Dermis blood vessel endothelial cell (primary cell): ENCODE results near the gene SCGB1D2. TPM values are rescaled to one million over a fixed set of nuclear protein-coding genes. Genes with fewer than 3 reads are reported as not detected.

Experiments
- DNase-seq: peaks from one replicate; pipeline ENCODE4 v3.0.0; 2010
- total RNA-seq: library from RNA; depleted of rRNA; stranded (reverse); fragments of >200 nt; gene quantifications from 2 replicates; pipeline ENCODE4 v1.2.3, GENCODE V29; 2014

SCGB1D2 gene
- total RNA-seq, 1 donor from 2014 or later = not detected

DNA sequence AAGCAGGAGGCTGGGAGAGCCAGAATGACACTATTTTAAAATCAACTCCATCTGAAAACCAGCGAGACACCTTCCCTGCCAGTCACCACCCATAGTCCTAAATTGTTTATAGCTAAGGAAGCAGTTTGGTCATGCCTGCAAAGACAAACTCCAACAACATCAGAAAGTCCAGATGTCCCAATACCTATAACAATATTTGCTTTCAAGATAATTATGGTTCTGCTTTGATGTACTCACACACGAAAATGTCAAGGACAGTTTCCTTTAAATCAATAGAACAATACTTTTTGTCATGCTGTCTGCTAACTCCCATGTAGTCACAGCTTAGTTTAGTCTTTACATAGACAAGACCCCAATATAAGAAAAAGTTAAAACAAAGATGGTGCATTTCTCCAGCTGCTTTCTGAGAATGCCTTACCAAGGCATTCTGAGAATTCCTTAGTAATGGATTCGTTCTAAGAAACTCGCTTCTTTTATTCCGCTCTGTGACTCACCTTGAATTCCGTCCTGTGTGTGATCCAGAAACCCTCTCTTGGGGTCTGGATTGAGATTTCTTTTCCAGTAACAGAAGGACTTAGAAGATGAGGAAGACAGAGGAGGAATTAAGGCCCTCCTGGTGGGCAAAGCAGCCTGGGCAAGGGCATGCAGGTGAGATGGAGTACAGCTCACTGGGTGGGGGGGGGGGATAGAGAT, 18.4 kb downstream of the SCGB1D2 start:
- DNase-seq = no peak

GRCh38 chr11:62264004-62264403, 22.0 kb downstream of the SCGB1D2 start:
- DNase-seq = peak; percentile 67

DNA sequence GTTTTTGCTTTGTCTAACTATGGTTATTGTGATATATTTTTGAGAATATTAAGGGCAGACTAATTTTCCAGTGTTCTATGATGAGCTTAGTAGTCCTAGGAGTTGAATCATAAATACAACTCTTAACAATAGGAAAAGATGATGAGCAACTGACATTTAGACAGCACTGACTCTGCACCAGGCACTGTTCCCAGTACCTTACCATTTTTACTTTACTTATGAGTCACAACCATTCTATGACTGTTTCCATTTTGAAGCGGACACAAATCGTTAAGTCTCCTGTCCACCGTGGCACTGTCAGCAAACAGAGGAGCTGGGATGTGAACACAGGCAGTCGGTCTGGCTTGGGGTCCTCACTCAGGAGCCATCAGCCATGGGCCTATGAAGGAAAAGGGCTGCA, 24.5 kb downstream of the SCGB1D2 start:
- DNase-seq = peak; percentile 72

DNA sequence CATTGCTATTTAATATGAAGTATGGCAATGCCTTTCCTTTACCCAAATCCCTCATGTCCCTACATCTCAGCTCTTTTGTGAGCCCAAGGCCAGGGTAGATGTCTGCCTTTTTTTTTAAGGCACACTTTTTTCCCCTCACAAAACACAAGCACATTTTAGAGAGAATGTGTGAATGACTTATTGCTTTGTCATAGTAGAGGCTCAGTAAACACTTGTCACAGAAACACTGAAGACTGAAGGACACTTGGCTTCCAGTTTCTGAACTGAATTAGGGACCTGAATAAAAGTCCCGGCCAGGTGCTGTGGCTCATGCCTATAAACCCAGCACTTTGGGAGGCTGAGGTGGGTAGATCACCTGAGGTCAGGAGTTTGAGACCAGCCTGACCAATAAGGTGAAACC, 25.0 kb downstream of the SCGB1D2 start:
- no peak for DNase-seq

GRCh38 chr11:62267576-62267975, 25.5 kb downstream of the SCGB1D2 start:
- no peak for DNase-seq

DNA sequence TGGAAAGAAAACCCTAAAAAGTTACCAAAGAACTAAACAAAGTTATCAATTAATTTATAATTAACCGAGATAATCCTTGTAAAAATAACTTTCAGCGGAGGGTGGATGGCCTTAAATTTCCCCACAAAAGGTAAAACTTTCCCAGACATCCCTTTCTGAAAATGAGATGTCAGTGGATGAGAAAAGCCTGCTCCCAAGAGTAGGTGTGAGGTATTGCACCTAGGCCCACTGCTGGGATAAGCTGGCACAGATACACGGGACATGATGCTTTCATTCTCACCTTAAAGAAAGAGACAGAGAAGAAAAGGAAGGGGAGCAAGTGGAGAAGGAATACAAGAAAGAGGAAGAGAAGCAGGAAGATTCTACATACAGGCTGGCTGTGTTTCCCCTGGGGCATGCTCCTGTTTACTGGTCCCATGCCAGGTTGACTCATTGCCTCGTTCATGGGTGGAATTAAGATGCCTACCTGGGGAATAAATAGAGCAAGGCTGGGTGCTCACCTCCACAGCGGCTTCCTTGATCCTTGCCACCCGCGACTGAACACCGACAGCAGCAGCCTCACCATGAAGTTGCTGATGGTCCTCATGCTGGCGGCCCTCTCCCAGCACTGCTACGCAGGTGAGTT, 27.7 kb downstream of the SCGB1D2 start, which contains the start of gene SCGB2A2:
Gene SCGB2A2 (plus strand): TSS at position 505 of the 625 bp plus-strand sequence. CDS start 59 bp downstream, at position 564.
- DNase-seq = peak; percentile 25

- no peak for DNase-seq
Measured at GRCh38 chr11:62273284-62273683, 31.2 kb downstream of the SCGB1D2 start.

GRCh38 chr11:62273789-62274275, 31.8 kb downstream of the SCGB1D2 start:
- no peak for DNase-seq

DNA sequence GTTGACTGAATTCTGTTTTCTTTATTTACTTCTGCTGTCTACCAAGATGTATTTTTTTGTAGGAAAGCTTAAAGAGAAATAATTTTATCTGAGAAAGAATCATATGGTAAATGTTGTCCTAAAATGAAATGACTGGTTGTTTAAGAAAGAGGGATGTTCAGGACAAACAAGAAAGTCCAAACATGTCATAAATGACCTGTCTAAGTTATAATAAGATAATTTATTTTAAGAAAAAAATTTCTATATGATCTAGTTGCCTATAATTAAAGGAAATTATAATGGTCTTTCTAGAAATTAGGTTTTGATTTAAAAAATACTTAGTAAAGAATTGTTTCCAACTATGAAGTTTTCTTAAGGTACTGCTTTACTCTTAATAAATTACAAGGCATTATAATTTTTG, 38.4 kb downstream of the SCGB1D2 start:
- no peak for DNase-seq

Other genes with a start within 250 kb of the SCGB1D2 start
- 17.0 and 51.2 TPM in 2 replicates for gene INCENP, start 118.2 kb upstream of the SCGB1D2 start, total RNA-seq
- not detected in 2 replicates for gene SCGB1D1, start 52.0 kb upstream of the SCGB1D2 start, total RNA-seq
- gene SCGB2A1, start 33.6 kb upstream of the SCGB1D2 start, total RNA-seq = not detected in 2 replicates
- not detected in 2 replicates for gene SCGB2A2, start 27.9 kb downstream of the SCGB1D2 start, total RNA-seq
- gene SCGB1D4, start 56.8 kb downstream of the SCGB1D2 start, total RNA-seq = not detected in 2 replicates
- gene ASRGL1, start 95.2 kb downstream of the SCGB1D2 start, total RNA-seq = 27.4 and 40.3 TPM in 2 replicates
- gene SCGB1A1, start 176.8 kb downstream of the SCGB1D2 start, total RNA-seq = not detected in 2 replicates